Measurements from ENCODE around the gene ARHGAP44.

The ARHGAP44 gene, protein sequence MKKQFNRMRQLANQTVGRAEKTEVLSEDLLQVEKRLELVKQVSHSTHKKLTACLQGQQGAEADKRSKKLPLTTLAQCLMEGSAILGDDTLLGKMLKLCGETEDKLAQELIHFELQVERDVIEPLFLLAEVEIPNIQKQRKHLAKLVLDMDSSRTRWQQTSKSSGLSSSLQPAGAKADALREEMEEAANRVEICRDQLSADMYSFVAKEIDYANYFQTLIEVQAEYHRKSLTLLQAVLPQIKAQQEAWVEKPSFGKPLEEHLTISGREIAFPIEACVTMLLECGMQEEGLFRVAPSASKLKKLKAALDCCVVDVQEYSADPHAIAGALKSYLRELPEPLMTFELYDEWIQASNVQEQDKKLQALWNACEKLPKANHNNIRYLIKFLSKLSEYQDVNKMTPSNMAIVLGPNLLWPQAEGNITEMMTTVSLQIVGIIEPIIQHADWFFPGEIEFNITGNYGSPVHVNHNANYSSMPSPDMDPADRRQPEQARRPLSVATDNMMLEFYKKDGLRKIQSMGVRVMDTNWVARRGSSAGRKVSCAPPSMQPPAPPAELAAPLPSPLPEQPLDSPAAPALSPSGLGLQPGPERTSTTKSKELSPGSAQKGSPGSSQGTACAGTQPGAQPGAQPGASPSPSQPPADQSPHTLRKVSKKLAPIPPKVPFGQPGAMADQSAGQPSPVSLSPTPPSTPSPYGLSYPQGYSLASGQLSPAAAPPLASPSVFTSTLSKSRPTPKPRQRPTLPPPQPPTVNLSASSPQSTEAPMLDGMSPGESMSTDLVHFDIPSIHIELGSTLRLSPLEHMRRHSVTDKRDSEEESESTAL
- 0 to 0.07 reads per million in 2 donors for total RNA-seq

DNA sequence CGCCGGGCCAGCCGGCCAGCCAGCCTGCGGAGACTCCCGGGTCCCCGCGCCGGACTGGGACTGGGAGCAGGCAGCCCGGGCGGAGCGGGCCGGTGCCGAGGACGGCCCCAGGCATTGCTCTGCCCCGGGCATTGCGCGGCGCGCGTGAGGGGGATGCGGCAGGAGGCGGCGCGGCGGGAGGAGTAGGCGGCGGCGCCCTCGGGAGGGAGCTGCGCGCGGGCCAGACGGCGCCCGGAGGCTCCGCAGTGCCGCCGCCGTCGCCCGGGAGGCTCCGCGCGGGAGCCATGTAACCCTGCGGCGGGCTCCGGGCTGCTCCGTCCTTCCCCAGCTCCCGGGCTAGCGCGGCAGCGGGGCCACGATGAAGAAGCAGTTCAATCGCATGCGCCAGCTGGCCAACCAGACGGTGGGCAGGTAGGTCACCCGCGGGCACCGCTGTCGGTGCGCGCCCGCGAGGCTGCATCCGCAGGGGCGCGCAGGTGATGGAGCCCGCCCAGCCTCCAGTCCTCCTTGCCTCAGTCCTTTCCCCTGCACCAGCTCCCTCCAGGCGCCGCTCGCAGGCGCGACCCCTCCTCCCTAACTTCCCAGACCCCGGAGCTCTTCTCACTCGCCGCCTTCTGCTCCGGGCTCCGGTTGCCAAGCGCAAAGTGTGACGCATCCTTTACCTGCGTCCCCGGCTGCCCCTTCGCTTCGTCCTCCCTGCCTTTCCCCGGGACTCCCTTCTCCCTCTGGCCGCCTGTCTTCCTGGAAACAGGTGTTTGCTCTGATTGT, at the start of gene ARHGAP44:
Gene ARHGAP44 (plus strand): TSS at position 18 of the 768 bp plus-strand sequence. CDS start 341 bp downstream, at position 359.
- no peak for DNase-seq

- no peak for DNase-seq
Observed at GRCh38 chr17:12739500-12739899, 49.8 kb upstream of the ARHGAP44 start.

DNA sequence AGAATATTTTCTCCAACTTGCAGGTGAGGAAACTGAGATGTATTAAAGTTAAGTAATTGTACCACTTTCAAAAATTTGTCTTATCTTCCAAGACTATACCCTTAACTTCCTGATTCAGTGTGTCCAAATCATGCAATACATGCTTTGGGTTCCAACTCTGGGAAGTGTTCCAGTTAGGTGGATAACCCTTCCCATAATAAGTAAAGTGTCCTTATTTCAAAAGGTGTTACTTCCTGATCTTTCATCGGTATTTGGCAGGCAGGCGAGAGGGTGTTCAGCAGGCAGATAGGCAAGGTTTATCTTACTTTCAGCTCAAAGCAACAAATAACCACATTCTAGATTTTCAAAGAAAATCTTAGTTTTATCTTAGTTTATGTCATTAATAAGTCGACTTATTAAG, 46.3 kb upstream of the ARHGAP44 start:
- DNase-seq = no peak

DNA sequence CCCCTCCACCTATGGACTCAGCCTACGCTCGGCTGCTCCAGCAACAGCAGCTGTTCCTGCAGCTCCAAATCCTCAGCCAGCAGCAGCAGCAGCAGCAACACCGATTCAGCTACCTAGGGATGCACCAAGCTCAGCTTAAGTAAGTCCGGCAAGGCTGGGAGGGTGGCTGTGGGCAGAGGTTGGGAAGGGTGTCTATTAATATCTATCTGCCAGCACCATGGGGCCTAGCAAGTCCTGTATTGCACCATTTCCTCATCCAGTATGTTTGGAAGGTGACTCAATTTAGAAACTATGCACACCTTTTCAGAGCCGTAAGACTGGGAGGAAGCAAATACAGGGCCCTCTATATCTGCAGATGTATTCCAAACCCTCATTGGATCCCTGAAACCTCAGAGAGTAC, 45.0 kb upstream of the ARHGAP44 start:
- DNase-seq = no peak

DNA sequence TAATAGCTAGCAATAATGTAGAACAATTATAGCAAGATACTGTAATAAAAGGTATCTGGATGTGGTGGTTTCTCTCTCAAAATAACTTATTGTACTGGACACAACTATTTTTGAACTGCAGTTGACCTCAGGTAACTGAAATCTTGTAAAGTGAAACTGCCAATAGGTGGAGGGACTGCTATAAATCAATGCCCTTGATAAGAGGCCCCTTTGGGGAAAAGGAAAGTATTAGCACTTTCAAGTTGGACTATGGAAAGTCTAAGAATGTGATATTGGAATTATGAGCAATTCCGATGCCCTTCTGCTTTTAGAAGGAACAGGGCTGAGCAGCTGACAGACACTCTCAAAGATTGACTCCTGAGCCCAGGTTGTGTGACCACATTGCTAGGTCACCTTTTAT, 44.5 kb upstream of the ARHGAP44 start:
- DNase-seq = no peak

DNA sequence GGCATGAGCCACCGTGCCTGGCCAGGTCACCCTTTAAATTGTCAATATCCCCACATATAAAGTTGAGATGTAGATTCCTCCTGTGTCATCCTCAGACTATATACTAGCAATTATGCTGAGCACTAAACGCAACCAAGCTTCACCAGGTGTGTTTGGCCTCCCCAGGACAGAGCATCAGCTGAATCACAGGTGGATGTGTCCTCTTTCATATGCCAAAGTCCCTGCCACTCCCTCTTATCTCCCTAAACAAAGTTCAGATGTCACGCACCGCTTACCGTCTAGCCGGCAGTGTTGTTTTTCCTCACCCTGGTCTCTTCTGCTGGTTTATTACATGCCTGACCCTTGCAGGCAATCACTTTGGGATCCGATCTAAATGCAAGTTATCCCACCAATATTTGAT, 43.8 kb upstream of the ARHGAP44 start:
- DNase-seq = no peak

DNA sequence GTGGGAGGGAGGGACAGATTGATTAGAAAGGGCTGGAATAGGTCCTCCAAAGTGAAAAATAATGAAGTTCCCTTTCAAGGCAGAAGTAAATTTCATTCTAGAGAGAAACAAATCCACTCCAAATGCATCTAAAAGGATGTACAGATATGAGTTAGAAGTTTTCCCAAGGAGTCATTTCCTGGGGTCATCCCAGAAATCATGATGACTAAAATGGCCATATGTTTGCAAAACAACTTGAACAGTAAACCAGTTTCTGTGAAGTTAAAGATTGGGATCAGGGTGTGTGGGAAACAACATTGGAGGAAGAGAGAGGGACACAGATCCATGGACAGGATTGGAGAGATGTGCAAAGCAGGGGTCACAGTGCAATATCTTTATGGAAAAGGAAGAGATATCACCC, 32.5 kb upstream of the ARHGAP44 start:
- DNase-seq = no peak

DNA sequence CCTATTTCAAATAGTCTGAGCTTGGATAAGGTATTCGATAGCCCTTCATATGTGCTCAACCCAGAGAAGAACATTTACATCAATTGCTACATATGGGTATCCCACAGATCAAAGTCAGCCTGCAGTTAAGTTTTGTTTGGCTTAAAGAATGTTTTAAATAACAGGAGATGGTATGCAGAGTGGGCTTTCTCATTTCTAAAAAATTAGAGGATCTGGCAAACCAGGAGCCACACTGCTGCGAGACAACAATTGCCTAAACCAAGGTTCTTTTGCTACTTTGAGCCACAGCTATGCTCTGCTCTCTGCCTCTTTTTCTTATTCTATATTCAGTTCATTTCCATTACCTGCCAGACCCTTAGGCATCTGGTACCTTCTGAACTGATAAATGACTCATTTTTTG, 30.2 kb upstream of the ARHGAP44 start:
- no peak for DNase-seq

DNA sequence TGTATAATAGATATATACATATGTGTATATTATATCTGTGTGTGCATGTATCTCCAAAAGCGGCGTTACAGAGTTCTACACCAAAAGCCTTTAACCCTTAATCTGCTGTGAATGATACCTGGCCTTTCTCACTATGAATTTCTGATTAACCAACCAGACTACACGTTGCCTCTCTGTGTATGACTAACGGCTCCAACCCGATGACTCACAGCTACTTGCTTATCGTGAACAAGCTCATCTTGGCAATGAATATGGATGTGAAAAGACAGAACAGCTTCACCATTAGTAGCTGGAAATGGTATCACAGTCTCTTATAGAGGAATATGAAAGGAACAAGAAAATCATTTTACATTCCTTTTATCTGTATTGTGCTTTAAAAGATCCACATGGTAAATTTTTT, 23.8 kb upstream of the ARHGAP44 start:
- no peak for DNase-seq

DNA sequence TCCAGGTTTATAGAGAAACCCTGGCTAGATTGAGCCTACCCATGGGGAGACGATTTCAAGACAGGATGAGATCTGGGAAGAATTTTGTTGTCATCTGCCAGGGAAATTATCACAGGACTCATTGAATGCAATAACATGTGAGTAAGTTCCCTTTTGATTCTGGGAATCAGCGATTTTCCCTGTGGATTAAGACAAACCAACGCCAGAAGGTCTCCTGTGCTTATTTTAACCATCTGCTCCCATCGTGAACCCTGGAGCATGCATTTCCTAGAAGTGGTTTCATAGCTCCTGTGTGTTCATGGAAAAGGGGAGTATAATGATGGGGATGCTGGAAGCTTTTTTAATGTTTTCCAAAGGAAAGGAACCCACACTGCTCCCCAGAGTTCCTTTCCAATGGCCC, 21.0 kb upstream of the ARHGAP44 start:
- no peak for DNase-seq

DNA sequence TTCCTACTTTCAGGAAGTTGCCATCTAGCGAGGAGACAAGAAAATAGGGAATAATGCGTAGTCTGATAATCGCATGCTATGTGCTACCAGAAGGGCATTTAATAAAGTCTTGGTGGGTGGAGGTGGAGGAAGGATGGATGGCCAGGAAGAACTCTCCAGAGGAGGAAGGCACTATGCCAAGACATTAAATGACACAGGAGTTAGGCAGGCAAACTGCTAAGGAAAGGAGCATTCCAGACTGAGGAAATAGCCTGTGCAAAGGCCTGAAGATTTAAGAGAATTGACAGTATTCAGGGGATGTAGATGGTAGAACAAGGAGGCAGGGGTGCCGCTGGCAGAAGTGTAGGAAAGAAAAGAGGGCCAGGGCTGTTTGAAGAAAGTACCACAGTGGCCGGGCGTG, 19.3 kb upstream of the ARHGAP44 start:
- no peak for DNase-seq

DNA sequence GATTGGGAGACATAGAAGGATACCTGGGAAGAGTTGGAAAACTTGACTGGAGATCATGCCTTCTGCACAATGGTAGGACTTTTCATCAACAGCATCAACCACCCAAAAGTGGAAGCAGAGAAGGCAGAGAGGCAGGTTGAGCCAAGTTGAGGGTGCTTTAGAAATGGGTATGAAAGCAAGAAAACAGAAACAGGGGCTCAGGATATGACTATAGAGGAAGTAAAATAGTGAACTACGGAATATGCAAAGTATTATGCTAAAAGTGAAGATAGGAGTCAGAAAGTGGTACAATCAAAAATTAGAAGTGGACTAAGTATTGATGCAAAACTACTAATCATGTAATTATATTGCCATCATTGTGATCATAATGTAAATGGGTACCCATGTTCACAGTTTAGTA, 16.1 kb upstream of the ARHGAP44 start:
- no peak for DNase-seq

DNA sequence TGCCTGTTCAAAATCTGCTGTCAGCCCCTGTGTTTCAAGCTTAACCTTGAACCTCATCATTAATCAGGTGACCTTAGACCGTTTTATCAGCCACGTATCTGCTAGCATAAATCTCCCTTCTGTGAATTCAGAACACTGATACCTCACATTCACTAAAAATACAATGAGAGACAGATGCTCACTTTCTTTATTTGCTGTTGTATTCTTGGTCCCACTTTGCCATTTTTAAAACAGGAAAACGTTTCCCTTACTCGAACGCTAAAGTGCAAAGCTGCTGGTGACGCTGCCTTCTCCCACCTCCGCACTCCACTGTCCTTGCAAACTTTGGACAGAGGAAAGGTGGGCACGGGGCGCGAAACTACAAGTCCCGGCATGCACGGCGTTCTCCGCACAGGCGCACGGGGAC, 220 bp upstream of the ARHGAP44 start:
- DNase-seq = no peak

DNA sequence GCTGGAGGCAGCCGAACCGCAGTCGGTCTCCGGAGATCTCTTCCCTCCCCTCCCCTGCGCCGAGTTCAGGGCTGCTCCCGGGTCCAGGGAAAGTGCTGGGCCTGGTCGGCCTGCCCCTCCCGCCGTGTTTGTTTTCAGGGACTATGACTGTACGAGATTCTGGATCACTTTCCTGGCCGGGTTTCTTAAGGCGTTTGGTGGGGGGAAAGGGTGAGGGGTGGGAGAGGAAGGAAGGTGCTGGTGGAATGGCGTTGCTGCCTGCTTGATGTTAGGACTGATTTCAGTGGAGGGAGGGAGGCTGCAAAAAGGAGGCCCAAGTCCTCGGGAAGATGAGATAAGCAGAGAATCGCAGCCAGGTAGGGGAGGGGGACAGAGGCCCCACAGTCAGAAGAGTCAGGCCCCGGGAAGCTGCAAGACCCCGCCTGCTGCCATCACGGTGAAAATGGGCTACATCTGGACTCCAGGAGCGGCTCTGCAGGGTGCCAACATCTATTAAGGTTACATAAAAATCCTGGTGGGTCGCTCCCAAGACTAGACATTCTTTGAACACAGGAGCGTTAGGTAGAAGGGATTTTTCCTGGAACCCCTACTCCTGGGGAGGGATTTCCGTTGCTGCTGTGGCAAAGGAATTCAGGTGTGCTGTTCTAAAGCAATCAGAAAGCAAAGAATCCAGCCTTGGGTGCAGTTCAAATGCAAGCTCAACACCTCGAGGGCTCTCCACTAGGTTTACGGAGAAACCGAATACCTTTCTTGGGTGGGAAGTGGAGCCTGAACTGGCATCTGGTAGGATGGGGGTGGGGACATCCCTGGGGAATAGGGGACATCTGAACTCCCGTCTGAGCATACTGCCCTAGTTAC, 1.2 kb downstream of the ARHGAP44 start:
- DNase-seq = no peak

- DNase-seq = no peak
Observed at GRCh38 chr17:12794919-12795532, 5.7 kb downstream of the ARHGAP44 start.

DNA sequence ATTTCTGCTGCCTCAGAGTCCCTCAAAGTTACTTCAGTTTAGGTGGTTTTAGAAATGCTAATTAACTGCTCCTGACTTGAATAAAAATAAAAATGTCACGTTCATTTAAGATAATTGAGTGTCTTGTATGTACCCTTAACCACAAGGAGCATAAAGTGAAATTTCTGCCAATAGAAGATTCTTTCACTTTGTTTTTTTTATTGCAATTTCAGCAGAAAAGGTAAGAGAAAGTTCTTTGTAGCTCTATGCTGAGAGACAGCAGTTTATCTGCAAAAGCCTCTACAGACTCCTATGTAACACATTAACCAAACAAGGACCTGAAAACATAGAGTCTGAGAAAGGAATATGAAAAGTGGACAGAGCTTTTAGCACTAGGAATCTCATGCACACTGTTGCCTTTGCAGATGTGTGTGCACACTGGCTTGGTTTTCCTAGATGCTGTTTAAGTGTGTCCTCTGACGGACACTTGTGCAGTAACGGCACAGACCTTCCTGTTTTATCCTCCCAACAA, 11.6 kb downstream of the ARHGAP44 start:
- no peak for DNase-seq

DNA sequence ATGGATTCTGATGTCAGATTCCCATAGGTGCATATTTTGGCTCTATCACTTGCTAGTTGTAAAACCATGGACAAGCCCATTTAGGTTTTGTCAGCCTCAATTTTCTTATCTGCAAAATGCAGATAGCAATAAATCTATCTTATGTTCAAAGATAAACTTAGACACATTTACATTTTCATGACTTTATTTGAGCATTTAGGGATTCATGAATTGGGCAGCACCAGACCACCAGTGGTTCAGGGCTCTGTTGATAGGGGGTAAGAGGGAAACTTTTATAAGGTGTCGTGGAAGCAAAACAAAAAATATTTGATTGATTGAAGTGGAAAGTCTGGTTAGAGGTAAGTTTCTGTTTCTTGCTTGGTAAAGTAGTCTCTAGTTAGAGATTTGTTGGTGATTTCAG, 17.3 kb downstream of the ARHGAP44 start:
- no peak for DNase-seq

- DNase-seq = no peak
Observed at GRCh38 chr17:12808723-12809122, 19.4 kb downstream of the ARHGAP44 start.

GRCh38 chr17:12812877-12813276, 23.6 kb downstream of the ARHGAP44 start:
- DNase-seq = no peak

GRCh38 chr17:12813664-12814063, 24.4 kb downstream of the ARHGAP44 start:
- DNase-seq = no peak

DNA sequence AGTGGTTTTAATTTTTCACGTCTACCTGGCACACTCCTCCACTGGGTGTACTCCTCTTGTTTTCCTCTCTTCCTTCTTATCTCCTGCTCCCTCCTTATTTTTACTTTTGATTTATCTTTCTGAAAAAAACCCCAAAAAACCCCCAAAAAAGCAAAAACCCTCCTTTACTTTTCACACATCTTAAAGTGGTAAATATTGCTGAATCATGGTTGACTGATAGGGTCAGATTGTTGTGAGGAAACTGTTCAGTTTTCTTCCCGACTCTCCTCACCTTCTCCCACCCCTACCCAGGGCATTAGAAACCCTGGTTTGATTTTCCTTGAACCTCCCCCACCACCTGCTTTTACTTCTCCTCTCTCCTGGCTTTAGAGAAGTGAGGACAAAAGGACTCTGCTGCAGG, 25.4 kb downstream of the ARHGAP44 start:
- no peak for DNase-seq
